ENCODE data around the gene TMC3.

GRCh38 chr15:81337713-81338157, 36.3 kb downstream of the TMC3 start:
- TF ChIP-seq POLR2A (IDR thresholded peaks at IDR 0.05; ENCODE audit: low read depth, low read length) (no peak), CTCF (IDR thresholded peaks at IDR 0.05 in 2 of 3, conservative IDR thresholded peaks at IDR 0.05 in 1 of 3; ENCODE audit: control insufficient read depth in 2 of 3, extremely low read depth in 1 of 3, insufficient read depth in 1 of 3, low read depth in 3 of 3, low read length in 3 of 3) (no peak), NR2C2 (IDR thresholded peaks at IDR 0.05; ENCODE audit: borderline replicate concordance, control insufficient read depth, insufficient read length, low read depth) (no peak), JUND (IDR thresholded peaks at IDR 0.05; ENCODE audit: low read depth, low read length) (no peak), MYC (IDR thresholded peaks at IDR 0.05; ENCODE audit: insufficient read depth, insufficient read length, insufficient replicate concordance, low read length, severe bottlenecking) (no peak), MLLT1 (IDR thresholded peaks at IDR 0.05) (no peak)
